GM12865 (cell line): ENCODE measurements around the gene IRF9.
A peak's percentile ranks its signal among the peaks of the same experiment; 100 is the strongest.

ENCODE experiments used
- DNase-seq: peaks from one replicate; pipeline ENCODE4 v3.0.0; 2010; ENCODE audit warnings: low read depth
- H3K4me3 ChIP-seq: 2 replicates; pipeline ENCODE4 v1.5.1; 2011; ENCODE audit warnings: mild to moderate bottlenecking, low read depth, low read length, control low read depth
- CTCF ChIP-seq: IDR thresholded peaks from 2 replicates; pipeline ENCODE4 v1.5.1; 2011; ENCODE audit warnings: low read length, control low read depth, low read depth, inconsistent platforms; ENCODE audit not compliant: insufficient read depth; ENCODE audit errors: missing control alignments

IRF9 gene

DNA sequence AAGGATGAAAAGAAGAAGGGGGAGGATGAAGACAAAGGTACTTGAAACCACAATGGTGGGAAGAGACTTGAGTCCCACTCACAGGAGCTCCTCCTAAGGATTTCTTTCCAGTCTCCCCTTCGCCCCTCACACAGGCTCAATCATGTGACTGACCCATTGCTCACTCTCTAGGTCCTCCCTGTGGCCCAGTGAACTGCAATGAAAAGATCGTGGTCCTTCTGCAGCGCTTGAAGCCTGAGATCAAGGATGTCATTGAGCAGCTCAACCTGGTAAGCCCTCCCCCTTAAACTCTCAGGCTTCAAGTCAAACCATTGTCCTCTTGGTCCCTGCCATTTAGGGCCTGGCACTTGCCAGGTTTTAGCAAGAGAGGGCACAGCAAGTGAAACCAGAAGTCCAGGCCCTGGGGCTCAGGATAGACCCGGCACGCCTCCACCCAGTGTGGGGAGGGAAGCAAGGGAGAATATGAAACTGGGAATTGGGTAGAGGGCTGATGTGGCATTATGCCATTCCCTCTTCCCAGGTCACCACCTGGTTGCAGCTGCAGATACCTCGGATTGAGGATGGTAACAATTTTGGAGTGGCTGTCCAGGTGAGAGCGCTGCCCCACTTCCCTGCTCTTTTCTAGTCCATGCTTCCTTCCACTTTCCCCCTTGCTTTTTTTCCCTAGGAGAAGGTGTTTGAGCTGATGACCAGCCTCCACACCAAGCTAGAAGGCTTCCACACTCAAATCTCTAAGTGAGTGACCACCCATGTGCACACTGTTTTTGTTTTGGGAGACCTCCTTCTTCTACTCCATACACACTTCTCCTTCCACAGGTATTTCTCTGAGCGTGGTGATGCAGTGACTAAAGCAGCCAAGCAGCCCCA, 23.3 kb upstream of the IRF9 start:
- DNase-seq = no peak
- TF ChIP-seq CTCF = no peak
- peak overlapping the region; percentile 71 for H3K4me3 ChIP-seq

DNA sequence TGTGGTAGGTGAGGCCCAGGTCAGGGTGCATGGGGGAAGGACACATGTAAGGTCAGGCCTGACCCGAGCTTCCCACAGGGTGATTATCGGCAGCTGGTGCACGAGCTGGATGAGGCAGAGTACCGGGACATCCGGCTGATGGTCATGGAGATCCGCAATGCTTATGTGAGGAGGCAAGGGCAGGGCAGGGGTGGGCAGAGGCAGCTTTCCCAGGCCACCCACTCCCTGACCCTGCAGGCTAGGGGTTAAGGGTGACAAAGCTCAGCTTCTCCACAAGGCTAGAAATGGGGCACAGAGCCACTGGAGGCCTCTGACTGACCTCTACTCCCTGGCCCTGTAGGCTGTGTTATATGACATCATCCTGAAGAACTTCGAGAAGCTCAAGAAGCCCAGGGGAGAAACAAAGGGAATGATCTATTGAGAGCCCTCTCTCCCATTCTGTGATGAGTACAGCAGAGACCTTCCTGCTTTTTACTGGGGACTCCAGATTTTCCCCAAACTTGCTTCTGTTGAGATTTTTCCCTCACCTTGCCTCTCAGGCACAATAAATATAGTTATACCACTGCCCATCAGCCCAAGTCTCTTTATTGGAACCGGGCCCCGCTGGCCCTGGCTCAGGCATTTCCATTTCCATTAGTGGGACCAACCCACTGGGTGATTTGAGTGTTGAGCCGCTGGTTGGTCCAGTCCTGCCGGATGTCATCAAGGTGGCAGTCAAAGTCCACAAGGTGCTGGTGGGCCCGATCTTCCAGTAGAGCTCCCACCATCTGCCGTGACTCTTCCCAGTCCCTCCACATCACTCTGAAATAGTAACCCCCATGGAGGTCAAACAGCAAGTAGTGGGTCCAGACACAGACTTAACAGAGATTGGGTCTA, 22.4 kb upstream of the IRF9 start:
- TF ChIP-seq CTCF = no peak
- H3K4me3 ChIP-seq = no peak overlapping the region
- DNase-seq = no peak

- peak; percentile 54 for DNase-seq
- no peak for TF ChIP-seq CTCF
- H3K4me3 ChIP-seq = peak overlapping the region; percentile 80
These were observed 21.7 kb upstream of the IRF9 start for GRCh38 chr14:24139272-24139934.

DNA sequence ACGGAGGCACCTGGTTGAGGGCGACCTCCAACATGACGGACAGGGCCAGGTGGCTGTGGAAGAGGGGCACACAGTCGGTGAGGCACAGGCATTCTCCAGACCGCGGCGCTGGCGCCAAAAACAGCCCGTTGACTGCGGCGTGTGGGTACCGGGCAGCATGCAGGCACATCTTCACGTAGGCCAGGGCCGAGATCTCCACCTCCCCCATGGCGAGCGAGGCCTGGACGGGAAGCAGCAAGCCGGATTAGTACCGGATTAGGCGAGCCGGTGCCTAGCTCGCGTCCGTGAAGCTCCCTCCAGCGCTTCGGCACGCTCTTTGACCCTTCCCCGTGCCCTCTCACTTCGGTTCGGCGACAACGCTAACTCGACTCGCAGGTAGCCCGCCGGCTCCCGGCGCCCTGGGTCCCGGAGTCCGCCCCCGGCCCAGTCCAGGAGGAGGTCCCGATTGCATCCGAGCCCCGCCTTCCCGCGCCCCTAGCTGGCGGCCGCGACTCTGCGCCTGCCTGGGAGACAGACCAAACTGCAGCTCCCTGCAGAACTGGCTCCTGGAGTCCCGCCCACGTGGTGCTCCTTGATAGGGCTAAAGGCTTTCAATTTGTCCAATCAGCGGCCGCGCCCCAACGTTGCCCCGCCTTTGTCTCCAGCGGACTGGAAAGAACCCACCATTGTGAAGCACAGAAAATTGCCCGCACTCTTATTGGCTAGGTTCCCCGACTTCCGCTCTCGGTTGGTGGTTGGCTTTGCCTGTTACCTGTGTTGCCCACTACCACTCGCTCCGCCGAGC, 19.8 kb upstream of the IRF9 start, which contains the start of gene EMC9:
Gene EMC9, minus strand, starts transcription at position 495 of the 784 bp plus-strand sequence. Its CDS starts 287 bp downstream, at position 208.
- peak; percentile 100 for DNase-seq
- peak within 1 kb of the TSS; percentile 80 for H3K4me3 ChIP-seq
- TF ChIP-seq CTCF = peak; percentile 39

- no peak for DNase-seq
- no peak for TF ChIP-seq CTCF
- H3K4me3 ChIP-seq = no peak overlapping the region
These were observed 17.6 kb upstream of the IRF9 start for GRCh38 chr14:24143511-24143910.

DNA sequence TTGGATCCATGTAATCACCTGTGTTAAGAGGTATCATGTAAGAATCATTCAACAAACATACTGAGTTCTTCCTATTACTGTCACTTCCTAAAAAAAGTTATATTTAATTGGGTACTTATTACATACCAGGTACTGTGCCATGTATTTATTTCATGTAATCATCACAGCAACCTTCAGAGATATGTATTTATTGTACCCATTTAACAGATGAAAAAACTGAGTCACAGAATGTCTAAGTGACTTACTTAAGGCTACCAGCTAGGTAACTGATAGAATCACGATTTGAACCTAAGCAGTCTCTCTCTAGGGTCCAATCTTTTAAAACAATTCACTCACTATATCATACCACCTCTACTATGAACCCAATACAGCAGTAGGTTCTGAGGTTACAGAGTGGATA, 16.6 kb upstream of the IRF9 start:
- no peak for DNase-seq
- no peak overlapping the region; the same call in 1 of the 2 replicates for H3K4me3 ChIP-seq
- TF ChIP-seq CTCF = no peak
